CD4-positive, alpha-beta T cell treated with Interferon gamma for 1 hour (primary cell): ENCODE results near the gene B3GNT7.
"Not testable (repeated sequence)": the region's sequence is repeated elsewhere in the genome, so short reads cannot be mapped to it uniquely, and the experiment has no call there.

ENCODE experiments used
- DNase-seq: peaks from one replicate; pipeline ENCODE4 v3.0.0-alpha.2; 2020

The B3GNT7 gene

GRCh38 chr2:231395188-231396057 lies at the start of gene B3GNT7:
Gene B3GNT7, plus strand, starts transcription at chr2:231395710. Its CDS starts 94 bp downstream, at chr2:231395804.
- peak; percentile 25 for DNase-seq

GRCh38 chr2:231347081-231347480 lies 48.4 kb upstream of the B3GNT7 start:
- no peak for DNase-seq

GRCh38 chr2:231347638-231348037 lies 47.9 kb upstream of the B3GNT7 start:
- no peak for DNase-seq

GRCh38 chr2:231348173-231348572 lies 47.3 kb upstream of the B3GNT7 start:
- no peak for DNase-seq

GRCh38 chr2:231348704-231349373 lies 46.7 kb upstream of the B3GNT7 start:
- DNase-seq: no peak

- DNase-seq: not testable (repeated sequence)
Measured at GRCh38 chr2:231349374-231349735, 46.2 kb upstream of the B3GNT7 start.

GRCh38 chr2:231351648-231352047 lies 43.9 kb upstream of the B3GNT7 start:
- DNase-seq: no peak

- no peak for DNase-seq
Measured at GRCh38 chr2:231353469-231353868, 42.0 kb upstream of the B3GNT7 start.

- DNase-seq: no peak
Measured at GRCh38 chr2:231355508-231356465, 39.7 kb upstream of the B3GNT7 start.

- no peak for DNase-seq
Measured at GRCh38 chr2:231356466-231356844, 39.1 kb upstream of the B3GNT7 start.

- no peak for DNase-seq
Measured at GRCh38 chr2:231357048-231357447, 38.5 kb upstream of the B3GNT7 start.

- DNase-seq: no peak
Measured at GRCh38 chr2:231357931-231358330, 37.6 kb upstream of the B3GNT7 start.

GRCh38 chr2:231359441-231359840 lies 36.1 kb upstream of the B3GNT7 start:
- no peak for DNase-seq

- DNase-seq: no peak
Measured at GRCh38 chr2:231359948-231360347, 35.6 kb upstream of the B3GNT7 start.

- DNase-seq: no peak
Measured at GRCh38 chr2:231360401-231360800, 35.1 kb upstream of the B3GNT7 start.

- no peak for DNase-seq
Measured at GRCh38 chr2:231360881-231361371, 34.6 kb upstream of the B3GNT7 start.

GRCh38 chr2:231361701-231362554 lies 33.6 kb upstream of the B3GNT7 start:
- peak; percentile 41 for DNase-seq

GRCh38 chr2:231362555-231363184 lies 32.8 kb upstream of the B3GNT7 start:
- no peak for DNase-seq

- no peak for DNase-seq
Measured at GRCh38 chr2:231364061-231364460, 31.4 kb upstream of the B3GNT7 start.

- DNase-seq: no peak
Measured at GRCh38 chr2:231364961-231365810, 30.3 kb upstream of the B3GNT7 start.
